ENCODE results near the gene HOXB1.

Gene HOXB1

DNA sequence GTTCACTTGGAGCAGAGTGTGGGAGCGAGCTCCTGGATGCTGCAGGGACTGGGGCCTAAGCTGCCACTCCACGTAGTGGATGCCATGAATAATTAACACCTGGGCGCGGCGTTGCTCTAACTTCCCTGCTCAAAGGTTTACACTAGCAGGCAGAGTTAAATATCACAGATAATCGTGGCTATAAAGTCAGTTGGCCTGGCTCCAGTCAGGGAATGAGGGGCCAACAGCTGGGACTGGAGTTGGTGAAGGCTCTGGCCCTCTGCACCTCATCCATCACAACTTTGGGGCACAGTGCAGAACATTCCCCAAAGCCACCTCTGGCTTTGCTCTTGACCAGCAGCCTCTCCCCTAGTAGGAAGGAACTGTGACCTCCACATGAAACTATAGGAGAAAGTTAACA, 36.4 kb upstream of the HOXB1 start:
- no peak for DNase-seq

- DNase-seq, result no peak
Observed at GRCh38 chr17:48566717-48567116, 35.9 kb upstream of the HOXB1 start.

DNA sequence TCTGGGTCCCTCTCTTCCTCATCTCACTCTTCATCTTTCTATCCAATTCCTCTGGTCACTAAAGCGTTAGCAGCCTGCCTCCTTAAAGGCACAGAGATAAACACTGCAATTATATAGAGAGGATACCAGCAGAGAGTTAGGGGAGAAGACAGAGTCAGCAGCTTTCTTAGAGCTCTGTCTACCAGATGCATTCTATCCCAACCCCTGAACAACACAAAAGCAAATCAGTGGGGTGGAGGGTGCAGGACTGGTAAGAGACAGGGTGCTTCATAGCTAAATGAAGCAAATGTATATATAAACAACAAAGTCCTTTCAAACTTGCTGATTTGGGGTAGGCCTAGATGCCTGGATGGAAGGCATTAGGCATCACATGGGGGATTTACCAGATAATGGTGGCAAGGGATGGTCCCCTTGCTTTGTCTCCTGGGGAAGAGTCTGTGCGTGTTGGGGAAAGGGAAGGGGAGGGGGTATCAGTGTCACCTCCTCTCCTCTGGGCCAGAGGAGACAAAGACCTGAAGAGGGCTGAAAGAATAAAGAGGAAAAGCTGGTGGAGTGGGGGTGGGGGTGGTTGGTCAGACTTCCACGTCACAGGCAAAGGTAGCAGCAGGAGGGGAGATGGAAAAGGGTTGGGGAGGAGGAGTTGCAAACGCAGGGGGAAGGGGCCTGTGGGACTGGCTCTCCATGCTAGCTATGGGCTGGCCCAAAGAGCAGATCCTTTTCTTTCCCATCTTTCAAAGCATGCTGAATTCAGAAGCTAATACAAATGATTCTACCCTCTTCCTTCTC, 35.3 kb upstream of the HOXB1 start:
- no peak for DNase-seq

DNA sequence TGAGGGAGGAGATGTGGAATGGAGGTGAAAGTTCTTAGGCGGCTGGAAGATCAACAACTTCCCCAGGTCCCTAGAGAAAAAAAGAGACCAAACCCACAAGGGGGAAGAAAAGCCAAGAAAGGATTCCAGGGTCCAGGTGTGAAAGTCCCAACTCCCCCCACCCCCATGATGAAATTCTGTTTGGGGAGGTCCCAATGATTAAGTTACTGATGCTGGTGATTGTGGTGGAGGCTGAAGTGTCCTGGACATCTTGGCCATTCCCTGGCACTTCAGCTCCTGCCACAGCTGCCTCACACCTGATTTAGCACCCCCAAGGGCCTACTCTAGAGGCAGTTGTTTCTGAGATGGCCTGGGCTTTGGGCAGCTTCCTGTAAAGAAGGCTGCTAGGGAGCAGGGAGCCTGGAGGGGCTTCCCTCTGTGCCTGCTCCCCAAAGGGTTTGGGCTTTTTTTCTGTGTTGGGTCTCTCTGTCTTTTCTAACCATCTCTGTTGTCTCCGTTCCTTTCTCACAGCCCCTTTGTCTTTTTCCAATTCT, 34.3 kb upstream of the HOXB1 start:
- DNase-seq, result no peak

GRCh38 chr17:48564188-48565021, 33.6 kb upstream of the HOXB1 start:
- no peak for DNase-seq

GRCh38 chr17:48563867-48564187, 33.0 kb upstream of the HOXB1 start:
- no peak for DNase-seq

DNA sequence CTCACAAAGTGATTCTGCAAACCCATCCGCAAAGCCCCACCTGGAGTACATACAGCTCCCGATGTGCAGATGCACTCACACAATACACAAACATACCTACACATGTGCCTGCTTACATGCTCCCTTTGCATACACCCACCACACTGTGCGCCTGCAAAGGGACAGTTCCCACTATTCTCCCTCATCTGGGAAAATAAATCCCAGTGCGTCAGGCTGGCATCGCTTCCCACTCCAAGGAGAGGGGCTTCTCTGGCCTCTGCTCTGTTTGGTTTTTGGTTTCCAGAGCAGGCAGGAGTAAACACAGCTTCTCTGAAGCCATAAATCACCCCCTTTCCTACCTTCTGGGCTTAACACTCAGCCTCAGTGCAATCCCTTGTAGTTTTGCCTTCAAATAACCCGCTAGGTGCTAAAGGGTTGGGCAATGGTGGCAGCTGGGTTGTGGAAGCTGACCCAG, 32.6 kb upstream of the HOXB1 start:
- DNase-seq, result no peak

GRCh38 chr17:48562934-48563333, 32.1 kb upstream of the HOXB1 start:
- DNase-seq, result no peak

- no peak for DNase-seq
Observed at GRCh38 chr17:48561884-48562810, 31.3 kb upstream of the HOXB1 start.

- no peak for DNase-seq
Observed at GRCh38 chr17:48559840-48560817, 29.3 kb upstream of the HOXB1 start.

DNA sequence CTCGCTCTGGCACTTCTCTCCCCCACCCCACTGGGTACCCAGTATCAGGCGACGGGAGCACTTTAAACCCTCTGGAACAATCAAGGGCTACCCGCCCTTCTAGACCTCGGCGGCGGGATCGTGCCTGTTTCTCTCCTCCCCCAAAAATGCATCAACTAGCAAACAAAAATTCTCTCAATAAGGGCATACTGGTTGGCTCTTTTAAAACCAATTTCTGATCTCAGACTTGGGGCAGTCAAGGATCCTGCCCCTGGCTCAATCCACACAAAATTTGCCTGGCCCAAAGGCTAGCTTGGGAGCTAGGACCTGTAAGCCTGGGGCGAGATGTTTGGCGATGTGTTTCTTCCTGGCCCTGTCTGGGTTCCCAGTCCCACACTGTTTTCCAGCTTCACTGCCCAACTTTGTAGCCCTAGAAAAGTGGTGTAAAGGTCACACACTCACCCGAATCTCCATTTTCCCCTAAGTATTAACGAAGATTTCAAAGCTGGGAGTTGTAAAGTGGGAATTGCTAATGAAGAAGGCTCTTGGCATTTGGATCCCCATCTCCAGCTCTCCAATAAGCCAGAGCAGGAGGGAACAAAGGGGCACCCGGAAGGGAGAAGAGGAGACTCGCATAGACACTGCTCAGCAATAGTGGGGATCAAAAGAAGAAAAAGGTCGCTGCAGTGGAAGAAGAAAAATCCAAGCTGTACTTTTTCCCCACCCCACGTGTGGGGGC, 28.5 kb upstream of the HOXB1 start:
- DNase-seq, result no peak

DNA sequence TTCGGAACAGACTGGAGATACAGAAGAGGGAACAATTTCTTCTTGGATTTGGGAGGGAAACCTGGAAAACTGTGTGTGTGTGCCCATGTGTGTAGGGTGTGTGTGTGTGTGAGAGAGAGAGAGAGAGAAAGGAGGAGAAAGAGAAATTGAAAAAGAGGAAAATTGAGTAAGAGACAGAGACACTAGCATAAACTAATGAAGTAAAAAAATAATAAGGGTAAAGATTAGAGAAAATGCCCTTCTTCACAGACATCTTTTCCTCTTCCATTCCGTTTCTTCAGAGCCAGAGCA, 28.0 kb upstream of the HOXB1 start:
- no peak for DNase-seq

- no peak for DNase-seq
Observed at GRCh38 chr17:48558057-48558830, 27.4 kb upstream of the HOXB1 start.

DNA sequence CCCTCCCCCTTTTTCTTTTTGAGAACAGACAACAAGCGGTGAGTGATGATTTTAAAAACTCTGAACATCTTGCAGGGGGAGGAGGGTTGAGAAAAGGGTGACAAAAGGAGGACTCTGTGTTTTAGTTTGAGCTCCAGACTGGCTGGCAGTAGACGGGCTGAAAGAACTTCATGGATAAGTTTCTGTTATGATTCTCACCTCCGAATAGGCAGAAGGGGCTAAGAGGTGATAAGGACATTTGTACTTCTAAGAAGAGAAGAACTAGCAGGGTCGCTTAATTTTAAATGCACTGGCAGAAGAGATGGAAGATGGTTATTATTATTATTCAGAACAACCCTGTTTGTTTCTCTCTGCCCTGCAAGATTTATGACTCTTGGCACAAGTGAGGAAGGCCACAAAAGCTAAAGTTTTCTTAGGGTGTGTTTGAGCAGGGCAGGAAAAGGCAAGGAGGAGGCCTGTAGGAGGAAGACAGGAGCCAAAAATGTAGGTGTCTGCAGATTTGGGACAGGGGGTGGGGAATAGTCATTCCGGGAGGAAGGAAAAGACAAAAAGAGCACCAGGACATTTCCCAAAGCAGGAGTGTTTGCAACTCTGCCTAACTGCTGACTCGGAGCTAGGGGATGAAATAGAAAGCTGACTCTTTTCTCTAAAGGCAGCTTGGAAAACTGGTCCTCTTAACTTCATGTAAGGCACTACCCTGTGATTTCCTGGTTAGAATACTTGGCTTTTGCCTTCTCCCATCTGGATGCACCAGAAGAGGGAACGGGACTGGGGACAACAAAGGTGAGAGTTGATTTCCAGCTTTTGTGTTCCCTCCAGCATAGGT, 26.0 kb upstream of the HOXB1 start:
- no peak for DNase-seq

- DNase-seq, result no peak
Observed at GRCh38 chr17:48556229-48556575, 25.4 kb upstream of the HOXB1 start.

- DNase-seq, result peak; percentile 23
Observed at GRCh38 chr17:48555258-48556228, 24.7 kb upstream of the HOXB1 start.

GRCh38 chr17:48554412-48555257, 23.8 kb upstream of the HOXB1 start:
- no peak for DNase-seq

All from T1000 (cell line).